GM12875 (cell line): ENCODE data around the gene ATG2B.

Experiments
- H3K4me3 ChIP-seq: one replicate; pipeline ENCODE4 v1.5.1; 2011; ENCODE audit warnings: low read depth, low read length, control low read depth
- TF ChIP-seq, protein P1 (sequence below): IDR thresholded peaks from 2 replicates; pipeline ENCODE4 v1.5.1; 2011; ENCODE audit warnings: low read depth, mild to moderate bottlenecking, control low read depth, inconsistent platforms, low read length, moderate library complexity, borderline replicate concordance; ENCODE audit not compliant: insufficient read depth

The ATG2B gene

DNA sequence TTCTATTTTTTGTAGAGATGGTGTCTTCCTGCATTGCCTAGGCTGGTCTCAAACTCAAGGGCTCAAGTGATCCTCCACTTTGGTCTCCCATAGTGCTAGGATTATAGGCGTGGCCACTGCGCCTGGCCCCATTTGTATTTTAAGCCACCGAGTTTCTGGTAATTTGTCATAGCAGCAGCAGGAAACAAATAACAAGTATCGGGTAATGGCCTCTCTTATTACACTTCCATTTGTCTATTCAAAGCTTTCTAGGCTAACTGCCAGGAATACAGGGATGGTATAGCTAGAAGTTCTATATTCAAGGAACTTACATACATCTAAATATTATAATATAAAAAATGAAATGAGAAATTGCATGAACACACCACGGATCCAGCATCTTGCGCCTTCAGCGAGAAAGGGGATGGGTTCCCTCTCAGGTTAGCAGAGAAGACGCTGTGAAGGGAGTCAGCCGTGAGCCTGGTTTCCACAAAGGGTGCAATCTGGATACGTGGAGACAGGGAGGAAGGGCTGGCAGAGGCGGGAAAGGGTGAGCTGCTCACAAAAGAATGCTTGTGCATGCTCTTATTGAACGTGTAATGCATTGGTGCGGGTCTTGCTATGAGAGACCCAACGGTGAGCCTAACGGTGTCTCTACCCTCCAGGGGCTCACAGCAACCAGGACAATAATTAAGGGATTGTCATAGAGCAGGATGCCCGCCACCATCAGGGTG lies 97.6 kb downstream of the ATG2B start:
- TF ChIP-seq, protein P1, sequence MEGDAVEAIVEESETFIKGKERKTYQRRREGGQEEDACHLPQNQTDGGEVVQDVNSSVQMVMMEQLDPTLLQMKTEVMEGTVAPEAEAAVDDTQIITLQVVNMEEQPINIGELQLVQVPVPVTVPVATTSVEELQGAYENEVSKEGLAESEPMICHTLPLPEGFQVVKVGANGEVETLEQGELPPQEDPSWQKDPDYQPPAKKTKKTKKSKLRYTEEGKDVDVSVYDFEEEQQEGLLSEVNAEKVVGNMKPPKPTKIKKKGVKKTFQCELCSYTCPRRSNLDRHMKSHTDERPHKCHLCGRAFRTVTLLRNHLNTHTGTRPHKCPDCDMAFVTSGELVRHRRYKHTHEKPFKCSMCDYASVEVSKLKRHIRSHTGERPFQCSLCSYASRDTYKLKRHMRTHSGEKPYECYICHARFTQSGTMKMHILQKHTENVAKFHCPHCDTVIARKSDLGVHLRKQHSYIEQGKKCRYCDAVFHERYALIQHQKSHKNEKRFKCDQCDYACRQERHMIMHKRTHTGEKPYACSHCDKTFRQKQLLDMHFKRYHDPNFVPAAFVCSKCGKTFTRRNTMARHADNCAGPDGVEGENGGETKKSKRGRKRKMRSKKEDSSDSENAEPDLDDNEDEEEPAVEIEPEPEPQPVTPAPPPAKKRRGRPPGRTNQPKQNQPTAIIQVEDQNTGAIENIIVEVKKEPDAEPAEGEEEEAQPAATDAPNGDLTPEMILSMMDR, result no peak
- H3K4me3 ChIP-seq, result no peak overlapping the region

DNA sequence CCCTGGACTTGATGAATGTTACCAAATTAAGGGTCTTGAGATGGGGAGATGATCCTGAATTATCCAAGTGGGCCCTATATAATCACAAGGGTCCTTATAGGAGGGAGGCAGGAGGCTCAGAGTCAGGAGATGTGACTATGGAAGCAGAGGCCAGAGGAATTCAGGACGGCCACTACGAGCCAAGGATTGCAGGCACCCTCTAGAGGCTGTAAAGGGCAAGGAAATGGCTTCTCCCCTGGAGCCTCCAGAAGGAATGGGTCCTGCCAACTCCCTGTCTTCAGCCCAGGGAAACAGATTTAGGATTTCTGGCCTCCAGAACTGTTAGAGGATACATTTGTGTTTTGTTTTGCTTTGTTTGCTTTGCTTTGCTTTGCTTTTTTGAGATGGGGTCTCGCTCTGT lies 98.3 kb downstream of the ATG2B start:
- TF ChIP-seq, protein P1, result no peak
- H3K4me3 ChIP-seq, result no peak overlapping the region

DNA sequence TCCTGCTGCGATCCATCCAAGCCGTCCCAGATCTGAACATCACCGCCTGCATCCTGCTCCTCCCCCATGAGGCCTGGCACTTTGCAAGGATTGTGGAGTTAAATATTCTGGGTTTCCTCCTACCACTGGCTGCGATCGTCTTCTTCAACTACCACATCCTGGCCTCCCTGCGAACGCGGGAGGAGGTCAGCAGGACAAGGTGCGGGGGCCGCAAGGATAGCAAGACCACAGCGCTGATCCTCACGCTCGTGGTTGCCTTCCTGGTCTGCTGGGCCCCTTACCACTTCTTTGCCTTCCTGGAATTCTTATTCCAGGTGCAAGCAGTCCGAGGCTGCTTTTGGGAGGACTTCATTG lies 99.0 kb downstream of the ATG2B start:
- TF ChIP-seq, protein P1, result no peak
- H3K4me3 ChIP-seq, result no peak overlapping the region

DNA sequence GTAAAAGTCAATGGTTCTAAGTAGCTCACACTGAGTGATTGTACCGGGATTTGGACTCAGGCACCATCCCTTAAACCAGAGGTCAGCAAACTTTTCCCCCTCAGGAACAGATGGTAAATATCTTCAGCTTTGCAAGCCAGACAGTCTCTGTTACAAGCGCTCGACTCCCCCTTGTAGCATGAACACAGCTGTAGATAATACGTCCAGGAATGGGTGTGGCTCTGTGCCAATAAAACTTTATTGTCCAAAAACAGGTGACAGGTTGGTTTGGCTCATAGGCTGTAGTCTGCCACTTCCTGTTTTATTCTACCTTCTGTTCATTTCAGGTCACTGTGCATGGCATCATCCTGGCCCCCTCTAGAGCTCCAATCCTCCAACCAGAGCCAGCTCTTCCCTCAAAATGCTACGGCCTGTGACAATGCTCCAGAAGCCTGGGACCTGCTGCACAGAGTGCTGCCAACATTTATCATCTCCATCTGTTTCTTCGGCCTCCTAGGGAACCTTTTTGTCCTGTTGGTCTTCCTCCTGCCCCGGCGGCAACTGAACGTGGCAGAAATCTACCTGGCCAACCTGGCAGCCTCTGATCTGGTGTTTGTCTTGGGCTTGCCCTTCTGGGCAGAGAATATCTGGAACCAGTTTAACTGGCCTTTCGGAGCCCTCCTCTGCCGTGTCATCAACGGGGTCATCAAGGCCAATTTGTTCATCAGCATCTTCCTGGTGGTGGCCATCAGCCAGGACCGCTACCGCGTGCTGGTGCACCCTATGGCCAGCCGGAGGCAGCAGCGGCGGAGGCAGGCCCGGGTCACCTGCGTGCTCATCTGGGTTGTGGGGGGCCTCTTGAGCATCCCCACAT lies 99.6 kb downstream of the ATG2B start:
- H3K4me3 ChIP-seq, result no peak overlapping the region
- TF ChIP-seq, protein P1, result no peak

DNA sequence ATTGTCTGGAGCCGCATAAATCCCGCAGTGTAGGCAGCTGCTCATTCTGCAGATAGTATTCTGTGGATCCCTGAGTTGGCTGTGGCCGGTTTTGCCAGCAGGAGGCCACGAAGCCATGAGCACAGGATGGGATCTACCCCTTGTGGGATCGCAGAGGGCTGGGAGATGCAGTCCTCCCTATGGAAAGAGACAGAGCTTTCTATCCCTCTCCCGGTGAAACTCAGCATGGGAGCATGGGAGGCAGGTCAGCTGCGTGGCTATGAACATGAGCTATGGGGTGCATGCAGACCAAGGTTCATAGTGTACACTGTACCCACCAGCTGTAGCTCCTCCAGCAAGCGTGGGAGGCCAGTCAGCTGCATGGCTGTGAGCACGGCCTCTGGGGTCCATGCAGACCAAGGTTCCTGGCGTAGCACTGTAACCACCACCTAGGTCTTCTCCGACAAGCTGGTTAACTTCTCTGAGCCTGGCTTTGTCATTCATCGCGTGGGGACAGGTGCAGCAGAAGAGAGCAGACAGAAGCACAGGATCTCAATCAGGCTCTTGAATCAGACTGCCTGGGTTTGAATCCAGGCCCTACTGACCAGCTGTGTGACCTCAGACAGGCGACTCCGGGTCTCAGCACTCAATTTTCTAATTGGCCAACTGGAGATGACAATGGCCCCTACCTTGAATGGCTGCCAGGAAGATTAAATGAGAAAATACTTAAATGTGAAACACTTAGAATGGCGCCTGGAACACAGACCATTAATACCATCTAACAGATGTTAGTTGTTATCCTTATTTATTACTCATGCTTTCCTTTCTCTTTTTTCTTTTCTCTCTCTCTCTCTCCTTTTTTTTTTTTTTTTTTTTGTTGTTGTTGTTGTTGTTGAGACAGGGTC lies 101.1 kb downstream of the ATG2B start:
- H3K4me3 ChIP-seq, result no peak overlapping the region
- TF ChIP-seq, protein P1, result no peak

DNA sequence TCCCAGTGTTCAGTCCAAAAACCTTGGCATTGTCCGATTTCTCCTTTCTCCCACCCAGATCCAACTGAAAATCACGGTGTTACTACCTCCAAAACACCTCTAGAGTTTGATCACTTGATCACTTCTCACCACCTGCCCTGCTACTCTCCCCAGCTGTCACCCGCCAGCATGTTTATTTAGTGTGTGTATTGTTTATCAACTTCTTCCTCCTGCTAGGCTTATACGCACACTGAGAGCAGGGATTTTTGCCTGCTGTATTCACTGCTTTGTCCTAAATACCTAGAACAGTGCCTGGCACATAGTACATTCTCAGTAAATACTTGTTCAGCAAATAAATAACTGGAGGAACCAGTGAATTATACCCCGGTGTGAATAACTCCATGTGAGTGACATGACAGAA lies 102.1 kb downstream of the ATG2B start:
- no peak overlapping the region for H3K4me3 ChIP-seq
- TF ChIP-seq, protein P1, result no peak
